Measurements from ENCODE around the gene ADIPOR2. TPM values are rescaled to one million over a fixed set of nuclear protein-coding genes. Genes with fewer than 3 reads are reported as not detected.

Gene ADIPOR2
- total RNA-seq, 1 donor from 2014 or later, result 50.5 TPM

DNA sequence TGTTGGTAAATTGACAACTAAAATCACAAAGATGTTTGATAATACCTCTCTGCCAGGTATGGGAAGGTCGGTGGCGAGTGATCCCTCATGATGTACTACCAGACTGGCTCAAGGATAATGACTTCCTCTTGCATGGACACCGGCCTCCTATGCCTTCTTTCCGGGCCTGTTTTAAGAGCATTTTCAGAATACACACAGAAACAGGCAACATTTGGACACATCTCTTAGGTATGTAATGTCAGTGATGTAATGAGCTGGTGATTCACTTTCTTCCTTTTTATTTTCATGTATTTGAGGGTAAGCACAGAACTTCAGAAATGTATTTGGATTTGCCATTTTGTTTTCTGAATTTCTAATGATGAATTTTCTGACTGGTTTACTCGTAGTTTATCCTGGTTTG is 86.9 kb downstream of the ADIPOR2 start:
- no peak for ATAC-seq

GRCh38 chr12:1778911-1779310 is 88.0 kb downstream of the ADIPOR2 start:
- ATAC-seq, result no peak

GRCh38 chr12:1779783-1780182 is 88.9 kb downstream of the ADIPOR2 start:
- no peak for ATAC-seq

GRCh38 chr12:1781772-1782171 is 90.9 kb downstream of the ADIPOR2 start:
- ATAC-seq, result no peak

DNA sequence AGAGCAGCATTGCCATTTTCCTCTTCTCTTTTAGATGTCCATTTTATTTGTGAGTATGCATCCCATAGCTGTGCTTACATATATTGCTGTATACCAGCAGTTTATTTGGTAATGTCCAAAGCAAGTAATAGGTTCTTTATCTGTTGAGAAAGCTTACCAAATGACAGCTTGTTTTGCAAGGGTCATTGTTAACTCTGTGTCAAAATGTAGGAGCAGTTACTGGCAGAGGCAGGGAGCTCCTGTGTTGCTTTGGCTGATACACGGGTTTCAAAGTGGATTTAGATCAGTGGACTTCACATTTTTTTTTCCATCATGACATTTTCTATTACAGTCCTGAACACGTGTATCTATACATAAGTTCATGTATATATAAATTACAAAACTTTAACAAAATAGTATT is 91.3 kb downstream of the ADIPOR2 start:
- no peak for ATAC-seq

DNA sequence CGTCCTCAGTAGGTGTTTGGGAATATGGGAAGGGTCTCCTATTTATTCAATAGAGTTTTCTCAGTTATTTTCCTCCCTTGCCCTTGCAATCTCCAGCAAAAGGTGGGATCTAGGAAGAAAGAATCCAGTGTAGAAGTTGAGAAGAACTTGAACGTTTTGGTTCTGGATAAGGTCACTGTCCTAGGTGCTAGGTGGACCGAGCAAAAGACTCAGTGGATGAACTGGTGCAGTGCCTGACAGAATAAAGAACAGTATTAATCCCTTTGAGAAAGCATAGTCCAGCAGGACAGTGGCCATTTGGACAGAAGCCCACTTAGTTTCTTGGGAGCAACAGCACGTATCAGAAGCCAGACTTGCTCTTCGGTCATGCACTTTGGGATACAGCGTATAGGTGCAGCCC is 96.8 kb downstream of the ADIPOR2 start:
- ATAC-seq, result no peak

GRCh38 chr12:1790444-1790843 is 99.6 kb downstream of the ADIPOR2 start:
- ATAC-seq, result no peak

DNA sequence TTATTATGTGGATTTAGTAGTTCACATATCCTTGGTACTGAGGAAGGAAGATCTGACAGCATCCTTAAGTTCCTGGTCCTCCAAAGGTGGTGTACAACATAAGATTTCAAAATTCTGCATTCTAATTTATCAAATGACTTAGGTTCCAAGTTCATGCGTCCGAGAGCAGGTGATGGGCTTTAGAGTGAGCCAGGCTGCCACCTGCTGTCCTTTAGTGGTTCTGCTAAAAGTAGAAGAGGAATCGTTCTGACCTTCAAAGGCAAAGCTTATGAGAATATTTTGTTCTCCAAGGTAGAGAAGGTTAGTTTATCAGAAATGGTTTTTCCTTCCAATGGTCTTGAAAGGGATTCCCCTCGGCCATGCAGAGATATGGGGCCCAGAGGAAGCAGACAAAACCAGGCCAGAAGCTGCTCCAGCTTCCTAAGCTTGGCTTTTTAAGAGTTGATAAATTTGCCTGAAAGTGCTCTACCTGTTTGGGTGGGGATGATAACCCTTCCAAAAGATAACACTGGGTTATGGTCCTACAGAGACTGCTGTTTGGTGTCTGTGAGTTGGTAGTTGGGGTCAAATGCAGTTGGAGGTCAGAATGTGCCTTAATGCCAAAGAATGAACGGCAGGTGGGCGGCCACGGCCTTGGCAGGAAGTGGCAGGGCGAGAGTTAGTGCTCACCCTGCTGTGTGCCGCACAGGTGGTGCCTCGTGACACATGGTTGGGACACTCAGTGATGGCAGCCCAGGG is 100.4 kb downstream of the ADIPOR2 start:
- peak; percentile 28 for ATAC-seq

- ATAC-seq, result no peak
These were observed 101.5 kb downstream of the ADIPOR2 start for GRCh38 chr12:1792406-1792805.

DNA sequence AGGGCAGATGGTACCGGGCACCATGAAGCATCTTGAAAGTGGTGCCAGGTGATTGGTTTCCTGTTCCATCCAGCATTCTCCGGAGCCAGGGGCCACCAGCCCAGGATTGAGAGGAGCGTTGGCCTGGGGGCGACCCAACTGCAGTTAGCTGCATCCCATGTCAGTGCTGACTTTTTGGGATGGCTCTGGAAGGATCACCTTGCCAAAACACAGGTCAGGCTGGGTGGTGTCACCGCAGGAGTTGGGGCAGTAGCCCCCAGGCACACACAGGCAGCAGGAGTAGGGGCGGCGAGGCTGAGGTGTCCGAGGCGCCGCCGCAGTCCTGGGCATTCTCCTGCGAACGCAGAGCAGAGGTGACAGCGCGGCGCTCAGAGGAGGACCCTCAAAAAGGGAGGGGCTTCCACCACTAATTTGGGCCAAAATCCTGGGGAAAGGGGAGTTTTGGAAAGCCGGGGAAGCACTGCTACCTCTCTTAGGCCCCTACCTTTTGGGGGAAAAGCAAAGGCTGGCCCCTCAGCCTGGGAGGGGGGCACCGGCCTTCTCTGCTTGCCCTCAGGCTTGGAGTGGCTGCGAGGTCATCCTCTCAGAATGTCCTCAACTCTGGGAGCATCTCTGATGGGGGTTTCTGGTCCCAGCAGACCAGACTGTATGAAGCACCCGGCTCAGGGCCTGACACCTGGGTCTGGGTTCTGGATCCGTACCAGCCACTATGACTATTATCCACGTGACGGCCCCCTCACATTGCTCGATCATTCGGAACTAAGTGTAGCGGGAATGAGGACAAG is 102.7 kb downstream of the ADIPOR2 start:
- no peak for ATAC-seq

DNA sequence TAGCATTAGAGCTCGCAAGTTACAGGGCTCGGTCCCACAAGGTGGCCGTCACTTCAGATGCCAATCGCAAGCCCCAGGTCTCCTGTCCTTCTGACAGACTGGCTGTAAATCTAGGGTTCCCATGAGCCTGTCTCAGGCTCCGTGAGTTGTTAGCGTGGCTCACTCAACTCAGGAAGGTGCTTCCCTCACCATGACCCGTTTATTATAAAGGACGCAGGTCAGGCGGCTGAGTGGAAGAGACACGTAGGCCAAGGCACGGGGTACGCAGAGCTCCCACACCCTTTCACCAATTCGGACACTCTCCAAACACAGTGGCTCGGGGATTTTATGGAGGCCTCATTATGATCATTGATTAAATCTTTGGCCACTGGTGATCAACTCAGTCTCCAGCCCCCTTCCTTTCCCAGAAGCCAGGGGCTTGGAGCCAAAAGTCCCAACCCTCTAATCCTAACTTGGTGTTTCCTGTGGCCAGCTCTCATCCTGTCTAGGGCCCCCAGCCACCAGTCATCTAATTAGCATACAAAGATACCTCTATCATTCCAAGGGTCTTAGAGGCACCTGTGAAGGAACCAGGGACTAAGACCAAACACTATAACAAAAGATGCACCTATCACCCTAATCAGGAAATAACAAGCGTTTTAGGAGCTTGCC is 103.7 kb downstream of the ADIPOR2 start:
- no peak for ATAC-seq

- ATAC-seq, result no peak
These were observed 104.4 kb downstream of the ADIPOR2 start for GRCh38 chr12:1795221-1795784.

- peak; percentile 94 for ATAC-seq
These were observed 105.1 kb downstream of the ADIPOR2 start for GRCh38 chr12:1795785-1796514.

DNA sequence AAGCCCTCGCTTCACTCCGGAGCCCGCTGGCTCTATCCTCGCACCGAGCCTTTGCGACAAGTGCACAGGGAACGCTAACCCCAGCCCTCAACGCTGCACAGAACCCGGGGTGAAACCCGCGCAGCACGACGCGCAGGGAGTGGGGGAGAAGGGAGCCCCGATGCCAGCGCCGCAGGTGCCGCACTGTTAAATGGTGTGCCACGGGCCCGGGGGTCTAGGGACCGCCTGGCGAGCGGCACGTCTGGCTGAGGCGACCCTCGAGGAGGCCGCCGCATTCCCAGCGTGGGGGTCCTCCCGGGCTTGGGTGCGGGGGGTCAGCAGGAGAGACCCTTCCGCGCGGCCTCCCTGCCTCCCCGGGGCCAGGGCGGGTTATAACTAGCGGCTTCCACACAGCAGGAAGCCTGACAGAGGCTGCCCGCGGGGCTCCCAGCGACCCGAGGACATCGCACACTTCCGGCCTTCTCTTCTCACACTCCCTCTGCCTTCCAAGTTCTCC is 105.7 kb downstream of the ADIPOR2 start:
- peak; percentile 30 for ATAC-seq

GRCh38 chr12:1797011-1797901 is 106.4 kb downstream of the ADIPOR2 start:
- peak; percentile 8 for ATAC-seq

DNA sequence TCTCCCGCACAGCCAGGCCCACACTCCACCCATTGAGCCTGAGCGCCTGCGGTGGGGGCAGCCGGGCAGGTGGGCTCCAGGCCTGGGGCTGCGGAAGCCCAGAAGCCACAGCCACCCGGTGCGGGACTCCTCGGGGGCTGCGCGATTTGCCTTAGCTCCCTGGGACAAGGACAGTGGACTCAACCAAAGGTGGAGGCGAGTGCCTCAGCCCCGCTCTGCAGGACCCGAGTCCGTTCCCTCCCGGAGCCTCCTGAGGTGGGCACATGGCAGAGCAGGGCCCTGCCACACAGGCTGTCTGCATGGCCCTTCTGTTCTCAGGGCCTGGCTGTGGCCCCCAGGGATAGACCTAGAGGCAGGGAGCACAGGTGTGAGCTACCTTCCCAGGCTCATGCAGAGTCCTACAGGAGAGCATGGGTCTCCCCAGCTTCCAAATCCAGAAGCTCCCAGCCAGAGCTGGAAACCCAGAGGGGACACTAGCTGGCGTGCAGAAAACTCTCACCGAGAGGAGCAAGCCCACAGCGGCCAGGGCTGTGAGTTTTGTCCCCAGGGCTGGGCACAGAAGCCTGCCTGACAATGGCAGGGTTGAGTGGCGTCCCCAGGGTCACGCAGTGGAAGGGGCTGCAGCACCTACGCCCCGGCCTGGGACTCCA is 107.2 kb downstream of the ADIPOR2 start:
- ATAC-seq, result no peak

DNA sequence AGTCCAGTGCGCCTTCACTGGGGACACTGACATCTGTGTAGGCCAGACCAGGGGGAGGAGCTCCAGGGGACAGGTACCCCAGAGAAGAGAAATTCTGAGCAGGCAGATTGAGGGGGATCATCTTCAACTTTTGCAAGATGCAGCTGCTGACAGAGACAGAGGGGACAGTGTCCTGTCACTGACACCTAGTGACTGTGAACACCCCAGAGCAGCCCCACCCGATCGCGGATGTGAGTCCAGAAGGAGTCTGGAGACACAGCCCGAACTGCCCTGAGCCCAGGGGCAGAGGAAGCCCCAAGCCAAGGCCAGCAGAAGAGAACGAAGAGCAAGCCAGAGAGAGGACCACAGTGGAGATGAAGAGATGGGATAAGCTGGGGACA is 107.8 kb downstream of the ADIPOR2 start:
- no peak for ATAC-seq

DNA sequence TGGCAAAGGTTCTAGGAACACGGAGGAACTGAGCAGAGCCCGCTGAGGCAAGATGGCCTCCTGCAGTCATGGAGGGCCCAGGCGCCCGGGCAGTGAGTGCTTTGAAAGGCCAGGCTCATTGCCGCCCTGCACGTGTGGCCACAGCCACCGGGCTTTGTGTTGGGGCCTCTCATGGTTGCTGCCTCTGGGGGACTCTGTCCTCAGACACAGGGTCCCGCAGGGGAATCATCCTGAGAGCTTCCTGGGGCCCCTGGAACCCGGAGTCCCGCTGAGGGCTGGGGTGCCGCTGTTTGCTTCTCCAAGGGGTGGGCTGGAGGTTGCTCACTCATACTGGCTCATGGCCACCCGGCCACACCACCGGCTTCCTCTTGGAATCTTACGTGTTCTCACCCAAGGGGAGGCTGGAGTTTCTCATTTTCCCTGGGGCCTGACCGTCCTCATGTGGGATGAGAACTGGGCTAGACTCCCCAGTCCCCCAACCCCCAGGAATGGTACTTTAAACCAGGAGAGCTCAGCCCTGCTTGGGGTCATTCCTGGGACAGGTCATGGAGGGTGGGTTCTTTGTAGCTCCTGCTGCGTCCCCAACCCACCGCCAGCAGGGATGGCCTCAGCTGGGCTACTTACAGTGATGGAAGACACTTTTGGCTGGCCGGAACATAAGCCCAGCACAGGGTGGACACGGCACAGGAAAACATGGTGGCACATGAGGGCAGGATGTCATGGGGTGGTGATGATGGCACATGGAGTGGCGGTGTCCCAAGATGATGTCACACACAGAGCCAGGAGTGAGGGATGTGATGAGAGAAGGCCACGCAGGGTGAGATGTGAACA is 108.4 kb downstream of the ADIPOR2 start:
- ATAC-seq, result no peak

DNA sequence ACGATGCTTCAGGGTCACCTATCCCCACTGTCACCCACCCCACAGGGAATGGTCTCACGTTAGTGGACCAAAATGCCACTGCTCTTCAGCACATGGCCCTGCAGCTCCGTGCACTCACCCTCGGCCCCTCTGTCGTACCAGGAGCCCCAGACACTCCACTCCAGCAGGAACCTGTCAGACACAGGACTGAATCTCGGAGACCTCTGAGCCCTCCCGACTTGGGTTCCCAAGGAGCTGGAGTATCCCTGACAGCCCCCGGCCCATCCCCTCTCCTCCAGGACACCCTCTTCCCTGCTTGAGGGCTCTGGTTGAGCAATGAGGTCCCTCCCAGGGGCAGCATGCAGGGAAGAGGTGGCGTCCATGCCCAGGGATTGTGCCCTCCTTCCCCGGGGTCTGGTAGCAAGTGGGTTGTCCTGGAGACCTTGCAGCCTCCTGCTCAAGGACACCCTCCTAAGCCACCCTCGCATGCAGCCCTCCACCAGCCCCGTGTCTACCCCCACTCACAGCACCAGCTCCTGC is 109.1 kb downstream of the ADIPOR2 start:
- ATAC-seq, result no peak

All from esophagus mucosa (tissue), 1 donor.